GM13977 (cell line): ENCODE measurements around the gene ZNF135.

ENCODE experiments used
- DNase-seq: peaks from one replicate; pipeline ENCODE4 v3.0.0; 2012; ENCODE audit warnings: low spot score
- in situ Hi-C: fragments of 300-500 bp; cut with MboI; formaldehyde crosslinking; loops from one replicate; pipeline ENCODE4 v1.12.0; 2022; ENCODE audit warnings: low sequenced_read_pairs, low pct_unique_long_range_greater_than_20kb, mixed read lengths, inconsistent platforms; ENCODE audit not compliant: unreplicated experiment
- TF ChIP-seq, protein P1 (sequence below): IDR thresholded peaks from 2 replicates; pipeline ENCODE4 v1.5.1; 2012; ENCODE audit warnings: mild to moderate bottlenecking, control low read depth; ENCODE audit not compliant: insufficient read depth; ENCODE audit errors: extremely low read depth, missing control alignments

ZNF135 gene

DNA sequence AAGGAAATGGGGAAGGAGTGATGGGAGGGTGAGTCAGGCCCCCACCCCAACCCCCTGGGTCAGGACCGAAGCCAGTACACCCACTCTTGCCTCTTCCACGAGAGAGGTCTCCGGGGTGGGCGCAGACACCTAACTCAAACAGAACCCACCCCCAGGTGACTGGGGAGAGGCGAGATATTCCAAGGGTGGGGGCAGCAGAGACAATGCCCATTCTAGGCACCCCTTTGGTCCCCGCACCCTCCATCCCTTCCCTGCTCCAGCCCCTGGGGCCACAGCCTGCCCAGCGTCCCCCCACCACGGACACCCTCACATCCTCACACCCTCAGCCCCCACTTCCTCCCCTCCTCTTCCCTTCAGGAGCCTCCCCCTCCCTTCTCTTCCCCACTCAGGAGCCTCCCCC is 38.3 kb downstream of the ZNF135 start:
- TF ChIP-seq, protein P1, sequence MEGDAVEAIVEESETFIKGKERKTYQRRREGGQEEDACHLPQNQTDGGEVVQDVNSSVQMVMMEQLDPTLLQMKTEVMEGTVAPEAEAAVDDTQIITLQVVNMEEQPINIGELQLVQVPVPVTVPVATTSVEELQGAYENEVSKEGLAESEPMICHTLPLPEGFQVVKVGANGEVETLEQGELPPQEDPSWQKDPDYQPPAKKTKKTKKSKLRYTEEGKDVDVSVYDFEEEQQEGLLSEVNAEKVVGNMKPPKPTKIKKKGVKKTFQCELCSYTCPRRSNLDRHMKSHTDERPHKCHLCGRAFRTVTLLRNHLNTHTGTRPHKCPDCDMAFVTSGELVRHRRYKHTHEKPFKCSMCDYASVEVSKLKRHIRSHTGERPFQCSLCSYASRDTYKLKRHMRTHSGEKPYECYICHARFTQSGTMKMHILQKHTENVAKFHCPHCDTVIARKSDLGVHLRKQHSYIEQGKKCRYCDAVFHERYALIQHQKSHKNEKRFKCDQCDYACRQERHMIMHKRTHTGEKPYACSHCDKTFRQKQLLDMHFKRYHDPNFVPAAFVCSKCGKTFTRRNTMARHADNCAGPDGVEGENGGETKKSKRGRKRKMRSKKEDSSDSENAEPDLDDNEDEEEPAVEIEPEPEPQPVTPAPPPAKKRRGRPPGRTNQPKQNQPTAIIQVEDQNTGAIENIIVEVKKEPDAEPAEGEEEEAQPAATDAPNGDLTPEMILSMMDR, result no peak
- DNase-seq, result no peak
- in situ Hi-C loops, result no loop called here

DNA sequence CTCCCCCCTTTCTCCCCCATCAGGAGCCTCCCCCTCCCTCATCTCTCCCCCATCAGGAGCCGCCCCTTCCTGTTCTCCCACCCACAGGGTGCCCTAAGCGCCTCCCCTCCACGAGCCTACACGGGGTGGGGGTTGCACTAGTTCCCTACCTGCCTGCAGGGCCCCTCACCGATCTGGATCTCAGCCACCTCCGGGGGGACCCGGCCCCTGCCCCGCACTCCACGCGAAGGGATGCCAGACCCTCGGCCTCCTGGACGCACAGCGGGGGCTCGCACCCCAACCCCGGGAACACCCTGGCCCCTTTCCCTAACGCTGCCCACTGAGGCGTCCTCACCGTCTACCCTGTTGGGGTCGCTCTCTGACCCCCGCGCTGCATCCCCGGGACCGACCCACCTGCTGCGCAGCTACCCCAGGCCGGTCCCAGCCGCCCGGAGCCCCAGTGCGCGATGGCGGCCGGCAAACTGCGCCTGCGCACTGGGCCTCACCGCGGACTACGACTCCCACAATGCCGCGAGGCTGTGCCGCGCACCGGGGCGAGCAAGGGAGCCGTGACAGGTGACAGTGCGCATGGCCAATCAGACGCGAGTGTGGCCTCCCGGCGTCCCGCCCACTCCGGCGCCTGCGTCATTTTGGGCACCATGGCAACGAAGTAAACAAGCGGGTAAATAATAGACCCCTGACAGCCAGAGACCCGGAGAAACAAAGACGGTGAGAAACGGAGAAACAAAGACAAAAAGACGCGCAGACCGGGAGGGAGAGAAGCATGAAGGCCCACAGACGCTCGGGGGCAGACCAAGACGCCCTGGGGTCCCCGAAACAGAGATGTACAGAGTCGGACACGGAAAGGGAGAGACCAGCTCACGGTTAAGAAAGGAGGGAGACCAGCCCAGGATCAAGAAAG is 38.9 kb downstream of the ZNF135 start, which contains the start of gene ZSCAN18:
Gene ZSCAN18, minus strand, starts transcription at position 451 of the 901 bp plus-strand sequence. CDS start 7,964 bp downstream, outside the sequence.
- in situ Hi-C loops, result no loop called here
- TF ChIP-seq, protein P1, result peak; percentile 7
- peak; percentile 98 for DNase-seq

GRCh38 chr19:58098682-58098998 is 39.6 kb downstream of the ZNF135 start:
- in situ Hi-C loops, result no loop called here
- no peak for DNase-seq
- TF ChIP-seq, protein P1, result no peak

- TF ChIP-seq, protein P1, result no peak
- in situ Hi-C loops, result no loop called here
- DNase-seq, result no peak
Measured at GRCh38 chr19:58107778-58108545, 48.9 kb downstream of the ZNF135 start.

DNA sequence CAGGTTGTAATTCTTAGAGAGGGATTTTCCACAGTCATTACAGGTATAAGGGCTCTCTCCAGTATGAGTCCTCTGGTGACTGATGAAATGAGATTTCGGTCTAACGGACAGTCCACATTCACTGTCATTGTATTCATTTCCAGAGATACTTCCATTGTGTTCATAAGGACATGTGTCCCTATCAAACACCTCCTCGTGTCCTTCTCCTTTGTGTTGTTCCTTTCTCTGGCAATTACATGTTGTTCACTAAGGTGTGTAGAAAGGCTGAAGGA is 49.4 kb downstream of the ZNF135 start:
- in situ Hi-C loops, result no loop called here
- no peak for DNase-seq
- TF ChIP-seq, protein P1, result no peak

DNA sequence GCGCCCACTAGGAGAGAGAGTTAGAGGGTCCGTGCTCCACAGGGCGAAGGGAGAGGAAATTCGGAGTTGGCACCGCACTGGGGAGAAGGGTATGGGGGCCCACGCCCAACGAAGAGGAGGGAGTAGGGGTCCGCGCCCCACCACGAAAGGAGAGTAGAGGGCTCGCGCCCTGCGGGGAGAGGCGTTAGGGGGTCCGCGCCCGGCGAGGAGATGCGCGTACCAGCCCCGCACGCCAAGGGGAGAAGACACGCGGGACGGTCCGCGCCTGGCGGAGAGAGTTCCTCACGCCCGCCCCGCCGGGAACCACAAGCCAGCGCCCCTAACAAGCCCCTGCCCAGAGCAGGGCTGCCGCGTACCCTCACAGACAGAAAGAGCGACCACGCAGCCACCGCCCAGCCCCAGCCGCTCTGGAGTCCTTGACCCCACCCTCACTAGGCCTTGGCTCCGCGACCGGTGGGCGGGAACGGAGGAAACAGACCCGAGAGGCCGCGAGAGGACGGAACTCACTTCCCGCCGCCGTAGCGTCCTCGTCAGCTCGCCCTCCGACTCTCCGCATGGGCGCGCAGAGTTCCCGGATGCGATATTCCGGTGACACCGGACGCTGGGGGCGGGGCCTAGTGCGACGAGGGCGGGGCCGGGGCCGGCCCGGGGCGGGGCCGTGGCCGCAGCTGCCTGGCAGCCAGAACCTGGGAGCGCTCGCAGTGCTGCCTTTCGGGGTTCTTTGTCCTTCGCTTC is 58.9 kb downstream of the ZNF135 start:
- DNase-seq, result no peak
- TF ChIP-seq, protein P1, result no peak
- in situ Hi-C loops, result no loop called here
